Erythroblast (primary cell): ENCODE results near the gene ATP2A3.

Experiments
- DNase-seq, 2 experiments: peaks; one replicate each; lab custom pipeline; 2025; lab: John Stamatoyannopoulos, UW
- GATA1 ChIP-seq: IDR thresholded peaks from 2 replicates; pipeline ENCODE4 v1.6.1; 2011; ENCODE audit warnings: low read depth, mild to moderate bottlenecking, control low read depth, low read length, moderate library complexity
- POLR2A ChIP-seq: IDR thresholded peaks from 2 replicates; pipeline ENCODE4 v1.6.1; 2011; ENCODE audit warnings: mild to moderate bottlenecking, low read length

ATP2A3 gene

GRCh38 chr17:3907483-3908216 is 56.6 kb downstream of the ATP2A3 start:
- DNase-seq = no peak
- TF ChIP-seq GATA1 (no peak), POLR2A (peak; percentile 15)

- TF ChIP-seq POLR2A (peak; percentile 1), GATA1 (no peak)
- no peak for DNase-seq
Measured at GRCh38 chr17:3906881-3907280, 57.4 kb downstream of the ATP2A3 start.

GRCh38 chr17:3905017-3905520 is 59.2 kb downstream of the ATP2A3 start:
- TF ChIP-seq POLR2A (no peak), GATA1 (no peak)
- no peak for DNase-seq

- TF ChIP-seq GATA1 = no peak
- no peak for TF ChIP-seq POLR2A
- no peak for DNase-seq
Measured at GRCh38 chr17:3904501-3904900, 59.7 kb downstream of the ATP2A3 start.

- no peak for TF ChIP-seq POLR2A
- TF ChIP-seq GATA1 = no peak
- no peak for DNase-seq
Measured at GRCh38 chr17:3903881-3904290, 60.4 kb downstream of the ATP2A3 start.

- DNase-seq = no peak
- TF ChIP-seq GATA1 (no peak), POLR2A (no peak)
Measured at GRCh38 chr17:3903051-3903825, 61.0 kb downstream of the ATP2A3 start.

GRCh38 chr17:3900646-3901045 is 63.6 kb downstream of the ATP2A3 start:
- TF ChIP-seq POLR2A = no peak
- no peak for TF ChIP-seq GATA1
- no peak for DNase-seq

- no peak for DNase-seq
- no peak for TF ChIP-seq GATA1
Measured at GRCh38 chr17:3897731-3898130, 66.5 kb downstream of the ATP2A3 start.

GRCh38 chr17:3896968-3897235 is 67.3 kb downstream of the ATP2A3 start:
- no peak for TF ChIP-seq GATA1
- TF ChIP-seq POLR2A = no peak
- no peak for DNase-seq

GRCh38 chr17:3896108-3896967 is 67.9 kb downstream of the ATP2A3 start:
- TF ChIP-seq GATA1 (no peak), POLR2A (no peak)
- no peak for DNase-seq

GRCh38 chr17:3895354-3895753 is 68.9 kb downstream of the ATP2A3 start:
- no peak for DNase-seq
- no peak for TF ChIP-seq POLR2A

- no peak for DNase-seq
- TF ChIP-seq GATA1 (no peak), POLR2A (no peak)
Measured at GRCh38 chr17:3894911-3895343, 69.3 kb downstream of the ATP2A3 start.

- no peak for DNase-seq
- TF ChIP-seq GATA1 = no peak
- no peak for TF ChIP-seq POLR2A
Measured at GRCh38 chr17:3894188-3894587, 70.0 kb downstream of the ATP2A3 start.

GRCh38 chr17:3893720-3894116 is 70.5 kb downstream of the ATP2A3 start:
- no peak for TF ChIP-seq GATA1
- no peak for DNase-seq
